SK-N-SH treated with all-trans-retinoic acid at 6 μM for 48 hours (cell line): Measurements from ENCODE around the gene SPATA12.

ENCODE experiments used
- ATAC-seq: fragments of 200-7000 bp; cut with Tn5 transposase; 3 replicates; pipeline ENCODE4 v1.9.1; 2020; ENCODE audit warnings: mild to moderate bottlenecking, moderate library complexity
- ARNTL ChIP-seq: fragments of 450-650 bp; formaldehyde crosslinking; IDR thresholded peaks from 2 replicates; pipeline ENCODE4 v1.5.0; 2020; ENCODE audit warnings: low read depth, mild to moderate bottlenecking, moderate library complexity, borderline replicate concordance
- BACH2 ChIP-seq: fragments of 250-450 bp; sonication (Bioruptor Pico); IDR thresholded peaks from 2 replicates; pipeline ENCODE4 v1.9.0; 2021; ENCODE audit warnings: mild to moderate bottlenecking, borderline replicate concordance
- CREB5 ChIP-seq: fragments of 250-450 bp; sonication (Bioruptor Pico); IDR thresholded peaks from 2 replicates; pipeline ENCODE4 v1.5.1; 2020; ENCODE audit warnings: low read depth, mild to moderate bottlenecking, moderate library complexity
- CSDC2 ChIP-seq: fragments of 250-450 bp; sonication (Bioruptor Pico); IDR thresholded peaks from 2 replicates; pipeline ENCODE4 v1.5.0; 2020; ENCODE audit warnings: mild to moderate bottlenecking, moderate library complexity
- ESRRG ChIP-seq: fragments of 250-450 bp; sonication (Bioruptor Pico); IDR thresholded peaks from 2 replicates; pipeline ENCODE4 v1.6.1; 2021; ENCODE audit warnings: mild to moderate bottlenecking
- GLIS3 ChIP-seq: fragments of 250-450 bp; sonication (Bioruptor Pico); IDR thresholded peaks from 2 replicates; pipeline ENCODE4 v1.5.0; 2020; ENCODE audit warnings: mild to moderate bottlenecking, moderate library complexity
- PPARA ChIP-seq: fragments of 250-450 bp; sonication (Bioruptor Pico); IDR thresholded peaks from 2 replicates; pipeline ENCODE4 v1.5.0; 2020; ENCODE audit warnings: mild to moderate bottlenecking, borderline replicate concordance
- SNAI2 ChIP-seq: fragments of 250-450 bp; sonication (Bioruptor Pico); IDR thresholded peaks from 2 replicates; pipeline ENCODE4 v1.5.0; 2020; ENCODE audit warnings: mild to moderate bottlenecking, moderate library complexity
- TCF4 ChIP-seq: fragments of 250-450 bp; sonication (Bioruptor Pico); IDR thresholded peaks from 2 replicates; pipeline ENCODE4 v1.8.0; 2021; ENCODE audit warnings: mild to moderate bottlenecking, moderate library complexity, borderline replicate concordance
- ZFP30 ChIP-seq: fragments of 450-650 bp; formaldehyde crosslinking; IDR thresholded peaks from 2 replicates; pipeline ENCODE4 v1.5.0; 2022; ENCODE audit warnings: mild to moderate bottlenecking, moderate library complexity
- ZNF8 ChIP-seq: fragments of 450-650 bp; formaldehyde crosslinking; IDR thresholded peaks from 2 replicates; pipeline ENCODE4 v1.5.0; 2020; ENCODE audit warnings: mild to moderate bottlenecking, moderate library complexity
- TF ChIP-seq, protein P1 (sequence below): fragments of 250-450 bp; sonication (Bioruptor Pico); IDR thresholded peaks from 2 replicates; pipeline ENCODE4 v1.8.0; 2020; ENCODE audit warnings: mild to moderate bottlenecking, moderate library complexity, borderline replicate concordance
- TF ChIP-seq, protein P2 (sequence below): fragments of 250-450 bp; sonication (Bioruptor Pico); IDR thresholded peaks from 2 replicates; pipeline ENCODE4 v1.5.1; 2021; ENCODE audit warnings: mild to moderate bottlenecking, moderate library complexity
- TF ChIP-seq, protein P3 (sequence below): fragments of 250-450 bp; sonication (Bioruptor Pico); IDR thresholded peaks from 2 replicates; pipeline ENCODE4 v1.5.0; 2020; ENCODE audit warnings: mild to moderate bottlenecking, moderate library complexity
- TF ChIP-seq, protein P4 (sequence below): fragments of 250-450 bp; sonication (Bioruptor Pico); IDR thresholded peaks from 2 replicates; pipeline ENCODE4 v1.8.0; 2021; ENCODE audit warnings: low read depth, mild to moderate bottlenecking, moderate library complexity, borderline replicate concordance

SPATA12 gene

DNA sequence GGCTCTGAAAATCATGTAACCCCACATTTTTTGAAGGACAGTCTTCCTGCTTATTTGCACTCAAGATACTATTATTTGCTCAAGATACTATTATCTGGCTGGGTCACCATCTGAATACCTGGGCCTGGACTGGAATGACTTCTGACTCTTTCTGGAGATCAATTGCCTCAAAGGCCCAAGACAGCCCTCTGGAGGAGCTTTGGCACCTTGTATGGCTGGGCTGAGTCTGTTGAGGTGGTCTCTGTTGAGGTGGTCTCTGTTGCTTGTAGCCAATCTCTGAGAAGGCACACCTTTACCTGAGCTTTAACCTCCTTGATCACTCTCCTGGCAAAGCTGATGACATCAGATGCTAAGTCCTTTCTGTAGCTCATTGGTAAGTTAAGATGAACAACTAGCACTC, 33.0 kb downstream of the SPATA12 start:
- TF ChIP-seq CREB5 (no peak), BACH2 (no peak), SNAI2 (CRISPR knock-in tag) (no peak)
- TF ChIP-seq, protein P1, sequence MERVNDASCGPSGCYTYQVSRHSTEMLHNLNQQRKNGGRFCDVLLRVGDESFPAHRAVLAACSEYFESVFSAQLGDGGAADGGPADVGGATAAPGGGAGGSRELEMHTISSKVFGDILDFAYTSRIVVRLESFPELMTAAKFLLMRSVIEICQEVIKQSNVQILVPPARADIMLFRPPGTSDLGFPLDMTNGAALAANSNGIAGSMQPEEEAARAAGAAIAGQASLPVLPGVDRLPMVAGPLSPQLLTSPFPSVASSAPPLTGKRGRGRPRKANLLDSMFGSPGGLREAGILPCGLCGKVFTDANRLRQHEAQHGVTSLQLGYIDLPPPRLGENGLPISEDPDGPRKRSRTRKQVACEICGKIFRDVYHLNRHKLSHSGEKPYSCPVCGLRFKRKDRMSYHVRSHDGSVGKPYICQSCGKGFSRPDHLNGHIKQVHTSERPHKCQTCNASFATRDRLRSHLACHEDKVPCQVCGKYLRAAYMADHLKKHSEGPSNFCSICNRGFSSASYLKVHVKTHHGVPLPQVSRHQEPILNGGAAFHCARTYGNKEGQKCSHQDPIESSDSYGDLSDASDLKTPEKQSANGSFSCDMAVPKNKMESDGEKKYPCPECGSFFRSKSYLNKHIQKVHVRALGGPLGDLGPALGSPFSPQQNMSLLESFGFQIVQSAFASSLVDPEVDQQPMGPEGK (CRISPR knock-in tag), result no peak
- TF ChIP-seq, protein P2, sequence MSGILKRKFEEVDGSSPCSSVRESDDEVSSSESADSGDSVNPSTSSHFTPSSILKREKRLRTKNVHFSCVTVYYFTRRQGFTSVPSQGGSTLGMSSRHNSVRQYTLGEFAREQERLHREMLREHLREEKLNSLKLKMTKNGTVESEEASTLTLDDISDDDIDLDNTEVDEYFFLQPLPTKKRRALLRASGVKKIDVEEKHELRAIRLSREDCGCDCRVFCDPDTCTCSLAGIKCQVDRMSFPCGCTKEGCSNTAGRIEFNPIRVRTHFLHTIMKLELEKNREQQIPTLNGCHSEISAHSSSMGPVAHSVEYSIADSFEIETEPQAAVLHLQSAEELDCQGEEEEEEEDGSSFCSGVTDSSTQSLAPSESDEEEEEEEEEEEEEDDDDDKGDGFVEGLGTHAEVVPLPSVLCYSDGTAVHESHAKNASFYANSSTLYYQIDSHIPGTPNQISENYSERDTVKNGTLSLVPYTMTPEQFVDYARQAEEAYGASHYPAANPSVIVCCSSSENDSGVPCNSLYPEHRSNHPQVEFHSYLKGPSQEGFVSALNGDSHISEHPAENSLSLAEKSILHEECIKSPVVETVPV (CRISPR knock-in tag), result no peak
- ATAC-seq, result no peak

DNA sequence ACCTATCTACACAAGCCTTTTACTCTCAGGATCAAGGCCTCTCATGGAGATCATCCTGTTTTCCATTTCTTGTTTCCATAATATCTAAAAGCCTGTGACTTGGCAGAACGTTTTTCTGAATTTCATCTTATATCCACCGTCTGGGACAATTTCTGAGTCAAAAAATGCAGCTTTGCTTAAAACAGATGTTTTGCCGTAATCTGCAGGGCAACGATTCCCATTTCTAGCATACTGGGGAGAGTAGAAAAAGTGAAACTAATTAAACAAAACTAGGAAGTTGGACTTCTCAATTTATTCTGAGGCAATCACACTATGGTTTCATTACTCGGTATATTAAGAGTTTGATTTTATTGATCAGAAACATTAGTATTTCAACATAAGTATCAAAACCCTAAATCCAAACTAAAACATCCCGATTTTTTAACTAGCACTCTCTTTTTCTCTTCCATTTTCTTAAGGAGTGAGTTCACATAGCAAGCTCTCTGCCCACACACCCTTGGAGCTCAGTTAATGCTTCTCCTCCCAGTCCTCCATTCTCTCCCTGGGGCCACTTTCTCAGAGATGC, 33.6 kb downstream of the SPATA12 start:
- TF ChIP-seq ZNF8 (CRISPR knock-in tag), result no peak
- TF ChIP-seq, protein P3, sequence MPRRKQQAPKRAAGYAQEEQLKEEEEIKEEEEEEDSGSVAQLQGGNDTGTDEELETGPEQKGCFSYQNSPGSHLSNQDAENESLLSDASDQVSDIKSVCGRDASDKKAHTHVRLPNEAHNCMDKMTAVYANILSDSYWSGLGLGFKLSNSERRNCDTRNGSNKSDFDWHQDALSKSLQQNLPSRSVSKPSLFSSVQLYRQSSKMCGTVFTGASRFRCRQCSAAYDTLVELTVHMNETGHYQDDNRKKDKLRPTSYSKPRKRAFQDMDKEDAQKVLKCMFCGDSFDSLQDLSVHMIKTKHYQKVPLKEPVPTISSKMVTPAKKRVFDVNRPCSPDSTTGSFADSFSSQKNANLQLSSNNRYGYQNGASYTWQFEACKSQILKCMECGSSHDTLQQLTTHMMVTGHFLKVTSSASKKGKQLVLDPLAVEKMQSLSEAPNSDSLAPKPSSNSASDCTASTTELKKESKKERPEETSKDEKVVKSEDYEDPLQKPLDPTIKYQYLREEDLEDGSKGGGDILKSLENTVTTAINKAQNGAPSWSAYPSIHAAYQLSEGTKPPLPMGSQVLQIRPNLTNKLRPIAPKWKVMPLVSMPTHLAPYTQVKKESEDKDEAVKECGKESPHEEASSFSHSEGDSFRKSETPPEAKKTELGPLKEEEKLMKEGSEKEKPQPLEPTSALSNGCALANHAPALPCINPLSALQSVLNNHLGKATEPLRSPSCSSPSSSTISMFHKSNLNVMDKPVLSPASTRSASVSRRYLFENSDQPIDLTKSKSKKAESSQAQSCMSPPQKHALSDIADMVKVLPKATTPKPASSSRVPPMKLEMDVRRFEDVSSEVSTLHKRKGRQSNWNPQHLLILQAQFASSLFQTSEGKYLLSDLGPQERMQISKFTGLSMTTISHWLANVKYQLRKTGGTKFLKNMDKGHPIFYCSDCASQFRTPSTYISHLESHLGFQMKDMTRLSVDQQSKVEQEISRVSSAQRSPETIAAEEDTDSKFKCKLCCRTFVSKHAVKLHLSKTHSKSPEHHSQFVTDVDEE (CRISPR knock-in tag), result no peak
- no peak for TF ChIP-seq TCF4 (CRISPR knock-in tag)
- no peak for TF ChIP-seq CSDC2 (CRISPR knock-in tag)
- TF ChIP-seq, protein P4, sequence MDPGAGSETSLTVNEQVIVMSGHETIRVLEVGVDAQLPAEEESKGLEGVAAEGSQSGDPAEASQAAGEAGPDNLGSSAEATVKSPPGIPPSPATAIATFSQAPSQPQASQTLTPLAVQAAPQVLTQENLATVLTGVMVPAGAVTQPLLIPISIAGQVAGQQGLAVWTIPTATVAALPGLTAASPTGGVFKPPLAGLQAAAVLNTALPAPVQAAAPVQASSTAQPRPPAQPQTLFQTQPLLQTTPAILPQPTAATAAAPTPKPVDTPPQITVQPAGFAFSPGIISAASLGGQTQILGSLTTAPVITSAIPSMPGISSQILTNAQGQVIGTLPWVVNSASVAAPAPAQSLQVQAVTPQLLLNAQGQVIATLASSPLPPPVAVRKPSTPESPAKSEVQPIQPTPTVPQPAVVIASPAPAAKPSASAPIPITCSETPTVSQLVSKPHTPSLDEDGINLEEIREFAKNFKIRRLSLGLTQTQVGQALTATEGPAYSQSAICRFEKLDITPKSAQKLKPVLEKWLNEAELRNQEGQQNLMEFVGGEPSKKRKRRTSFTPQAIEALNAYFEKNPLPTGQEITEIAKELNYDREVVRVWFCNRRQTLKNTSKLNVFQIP (CRISPR knock-in tag), result no peak
- TF ChIP-seq CREB5, result no peak
- TF ChIP-seq PPARA, result no peak
- ATAC-seq, result no peak

DNA sequence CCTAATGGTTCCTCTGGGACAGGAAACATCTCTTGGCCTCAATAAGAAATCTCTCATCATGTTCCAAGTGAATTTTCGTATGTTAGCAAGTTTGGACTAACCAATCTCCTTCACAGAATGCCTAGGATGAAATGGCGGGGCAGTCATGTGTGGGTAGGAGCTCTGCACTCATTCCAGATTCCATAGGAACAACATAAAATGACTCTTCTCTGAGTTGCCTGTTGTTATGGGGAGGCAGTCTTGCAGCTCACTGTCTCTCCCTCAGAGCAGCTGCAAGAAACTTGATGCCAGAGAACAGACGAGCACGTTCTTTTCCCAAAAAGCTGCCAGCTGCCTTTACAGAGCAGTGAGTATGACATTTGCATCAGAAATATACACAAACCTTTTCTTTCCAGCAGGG, 34.1 kb downstream of the SPATA12 start:
- ATAC-seq, result no peak
- TF ChIP-seq ZFP30 (CRISPR knock-in tag) (no peak), GLIS3 (CRISPR knock-in tag) (no peak), ESRRG (no peak), ARNTL (no peak), ZNF8 (CRISPR knock-in tag) (no peak), CREB5 (no peak), CSDC2 (CRISPR knock-in tag) (no peak), BACH2 (no peak)
- TF ChIP-seq, protein P4 (CRISPR knock-in tag), result no peak
- TF ChIP-seq, protein P1 (CRISPR knock-in tag), result no peak
- TF ChIP-seq, protein P2 (CRISPR knock-in tag), result no peak
